Endothelial cell of hepatic sinusoid (primary cell): ENCODE data around the gene PPHLN1.

ENCODE experiments used
- in situ Hi-C: cut with HindIII; loops from 2 replicates; pipeline ENCODE4 v1.10.0; 2017; ENCODE audit warnings: low sequenced_read_pairs

The PPHLN1 gene

DNA sequence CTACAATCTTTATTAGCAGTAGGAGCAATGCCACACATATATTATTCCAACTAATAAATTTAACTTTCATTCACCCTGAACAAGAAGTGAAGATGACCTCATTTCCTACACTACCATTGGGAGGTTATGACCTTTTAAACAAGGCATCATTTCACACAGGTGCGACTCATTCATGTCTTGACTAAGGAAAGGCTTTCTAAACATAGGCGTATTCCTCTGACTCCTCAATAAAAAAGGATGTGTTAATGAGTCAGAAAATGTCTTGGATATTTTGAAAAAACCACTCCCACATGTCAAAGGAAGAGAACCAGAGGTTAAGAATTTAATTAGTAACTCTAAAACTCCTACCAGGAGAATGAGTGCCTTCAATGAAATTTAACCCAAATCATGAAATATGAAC is 148.4 kb downstream of the PPHLN1 start:
- in situ Hi-C loops, result no loop called here

DNA sequence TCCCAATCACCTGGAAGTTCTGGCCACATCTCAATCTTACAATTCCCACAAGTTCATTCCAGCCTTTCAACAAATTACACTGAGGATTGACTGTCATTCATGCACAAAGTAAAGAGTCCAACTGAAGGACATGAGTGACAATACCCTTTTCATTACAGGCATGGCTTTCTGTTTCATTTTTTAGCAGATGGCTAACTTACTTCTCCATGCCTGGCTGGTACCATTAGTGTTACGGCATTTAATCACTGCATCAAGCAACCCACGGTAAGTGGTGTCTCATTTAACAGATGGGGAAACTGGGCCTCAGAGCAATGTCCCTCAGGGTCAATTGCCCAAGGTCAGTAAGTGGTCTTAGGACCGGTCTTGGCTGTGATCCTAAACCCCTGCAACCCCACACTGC is 149.1 kb downstream of the PPHLN1 start:
- in situ Hi-C loops, result loop anchor here (25.0 kb wide), 1 partner anchor 812 kb away; no protein-coding TSS in a partner anchor

DNA sequence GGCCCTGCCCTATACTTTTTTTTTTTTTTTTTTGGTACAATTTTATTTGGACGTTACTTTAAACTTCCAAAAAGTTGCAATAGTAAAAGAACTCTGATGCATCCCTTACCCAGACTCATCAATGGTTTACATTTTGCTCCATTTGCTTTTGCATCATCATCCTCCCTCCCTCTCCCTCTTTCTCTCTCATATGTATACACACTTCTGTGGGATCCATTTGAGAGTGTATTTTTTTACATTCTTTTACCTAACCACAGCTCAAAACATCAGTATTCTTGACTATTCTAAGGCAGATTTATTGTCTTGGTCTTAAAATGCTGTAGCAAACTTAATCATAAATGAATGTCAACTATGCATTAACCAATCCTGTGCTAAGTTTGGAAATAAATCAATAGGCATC is 152.0 kb downstream of the PPHLN1 start:
- in situ Hi-C loops, result loop anchor here (25.0 kb wide), 1 partner anchor 809 kb away; no protein-coding TSS in a partner anchor

- in situ Hi-C loops, result loop anchor here (25.0 kb wide), 1 partner anchor 806 kb away; no protein-coding TSS in a partner anchor
Measured at GRCh38 chr12:42481368-42481767, 155.4 kb downstream of the PPHLN1 start.

DNA sequence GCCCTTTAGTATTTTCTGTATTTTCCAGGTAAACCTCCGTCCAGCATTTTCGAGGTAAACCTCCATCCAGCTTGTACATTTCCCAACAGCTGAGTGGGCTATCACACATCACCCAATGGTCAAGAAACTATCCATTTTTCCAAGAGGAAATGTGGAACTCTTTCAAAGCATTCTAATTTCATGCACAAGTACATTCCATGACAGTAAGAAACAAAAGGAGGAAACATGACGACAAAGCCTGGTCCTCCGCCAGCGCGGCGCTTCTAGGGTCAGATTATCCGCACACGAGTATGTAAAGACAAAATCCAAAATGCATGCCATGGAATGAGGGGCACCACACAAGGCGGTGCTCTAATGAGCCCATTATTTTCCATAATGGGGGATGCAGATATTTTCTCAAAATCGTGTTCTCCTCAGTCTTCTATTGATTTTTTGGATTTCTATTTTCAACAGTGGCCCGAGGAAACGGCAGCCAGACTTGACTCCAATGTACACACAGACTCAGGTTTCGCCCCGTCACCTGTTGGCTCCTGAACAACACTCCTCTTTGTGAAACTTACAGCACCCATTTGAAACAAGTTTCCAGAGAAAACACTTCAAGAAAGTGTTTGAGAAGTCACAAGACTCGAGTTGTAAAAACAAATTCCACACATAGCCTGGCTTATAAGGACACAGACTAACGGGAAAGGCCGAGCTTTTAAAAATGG is 156.2 kb downstream of the PPHLN1 start:
- in situ Hi-C loops, result loop anchor here (25.0 kb wide), 1 partner anchor 805 kb away; no protein-coding TSS in a partner anchor

- in situ Hi-C loops, result loop anchor here (25.0 kb wide), 1 partner anchor 804 kb away; no protein-coding TSS in a partner anchor
Measured at GRCh38 chr12:42482748-42483520, 157.0 kb downstream of the PPHLN1 start.

DNA sequence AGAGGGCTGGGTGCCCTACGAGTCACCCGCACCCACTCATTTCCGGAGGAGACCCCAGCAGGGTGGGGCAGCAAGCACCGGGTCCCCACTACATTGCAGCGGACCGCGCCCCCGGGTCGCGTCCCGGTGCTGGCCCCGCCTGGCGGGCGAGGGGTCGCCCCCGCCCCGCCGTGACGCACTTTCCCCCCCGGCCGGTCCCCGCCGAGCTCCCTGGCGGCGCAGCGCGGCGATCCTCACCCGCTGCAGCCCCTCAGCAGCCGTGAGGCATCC is 157.5 kb downstream of the PPHLN1 start:
- in situ Hi-C loops, result loop anchor here (25.0 kb wide), 1 partner anchor 804 kb away; no protein-coding TSS in a partner anchor

- in situ Hi-C loops, result loop anchor here (25.0 kb wide), 1 partner anchor 802 kb away; no protein-coding TSS in a partner anchor
Measured at GRCh38 chr12:42484996-42485395, 159.0 kb downstream of the PPHLN1 start.

DNA sequence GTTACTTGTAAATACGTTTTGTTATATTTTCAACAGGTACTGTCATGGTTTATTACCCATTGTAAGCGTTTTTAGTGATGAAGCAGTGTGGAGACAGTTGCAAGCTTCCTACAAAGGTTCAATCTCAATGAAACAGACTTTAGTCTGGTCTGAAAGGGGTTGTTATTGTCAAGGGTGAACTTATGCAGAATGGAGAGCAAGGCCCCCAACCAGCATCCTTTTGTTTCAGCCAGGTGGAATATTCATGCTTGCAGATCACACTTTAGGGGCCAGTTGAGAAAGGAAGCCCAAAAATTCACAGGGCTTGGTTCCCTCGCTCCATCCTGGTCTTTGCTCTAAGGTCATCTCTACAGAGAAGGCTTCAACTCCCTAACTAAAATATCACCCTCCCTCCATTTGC is 159.9 kb downstream of the PPHLN1 start:
- in situ Hi-C loops, result loop anchor here (25.0 kb wide), 1 partner anchor 801 kb away; no protein-coding TSS in a partner anchor

GRCh38 chr12:42486407-42486806 is 160.4 kb downstream of the PPHLN1 start:
- in situ Hi-C loops, result loop anchor here (25.0 kb wide), 1 partner anchor 801 kb away; no protein-coding TSS in a partner anchor

GRCh38 chr12:42490261-42490842 is 164.4 kb downstream of the PPHLN1 start:
- in situ Hi-C loops, result loop anchor here (25.0 kb wide), 1 partner anchor 797 kb away; no protein-coding TSS in a partner anchor
